GM12872 (cell line): ENCODE results near the gene PGS1.

Experiments used
- TF ChIP-seq, protein P1 (sequence below): IDR thresholded peaks from 3 replicates; pipeline ENCODE4 v1.5.1; 2011; ENCODE audit warnings: low read depth, mild to moderate bottlenecking, low read length, moderate library complexity; ENCODE audit not compliant: insufficient read depth

PGS1 gene

GRCh38 chr17:78378225-78379130 lies at the start of gene PGS1:
Gene PGS1 (plus strand): TSS chr17:78378649. CDS start chr17:78378666, 17 bp downstream.
- TF ChIP-seq, protein P1, sequence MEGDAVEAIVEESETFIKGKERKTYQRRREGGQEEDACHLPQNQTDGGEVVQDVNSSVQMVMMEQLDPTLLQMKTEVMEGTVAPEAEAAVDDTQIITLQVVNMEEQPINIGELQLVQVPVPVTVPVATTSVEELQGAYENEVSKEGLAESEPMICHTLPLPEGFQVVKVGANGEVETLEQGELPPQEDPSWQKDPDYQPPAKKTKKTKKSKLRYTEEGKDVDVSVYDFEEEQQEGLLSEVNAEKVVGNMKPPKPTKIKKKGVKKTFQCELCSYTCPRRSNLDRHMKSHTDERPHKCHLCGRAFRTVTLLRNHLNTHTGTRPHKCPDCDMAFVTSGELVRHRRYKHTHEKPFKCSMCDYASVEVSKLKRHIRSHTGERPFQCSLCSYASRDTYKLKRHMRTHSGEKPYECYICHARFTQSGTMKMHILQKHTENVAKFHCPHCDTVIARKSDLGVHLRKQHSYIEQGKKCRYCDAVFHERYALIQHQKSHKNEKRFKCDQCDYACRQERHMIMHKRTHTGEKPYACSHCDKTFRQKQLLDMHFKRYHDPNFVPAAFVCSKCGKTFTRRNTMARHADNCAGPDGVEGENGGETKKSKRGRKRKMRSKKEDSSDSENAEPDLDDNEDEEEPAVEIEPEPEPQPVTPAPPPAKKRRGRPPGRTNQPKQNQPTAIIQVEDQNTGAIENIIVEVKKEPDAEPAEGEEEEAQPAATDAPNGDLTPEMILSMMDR, result no peak

- TF ChIP-seq, protein P1, result no peak
Observed at GRCh38 chr17:78329263-78330059, 49.0 kb upstream of the PGS1 start.

- TF ChIP-seq, protein P1, result no peak
Observed at GRCh38 chr17:78330570-78331224, 47.8 kb upstream of the PGS1 start.

DNA sequence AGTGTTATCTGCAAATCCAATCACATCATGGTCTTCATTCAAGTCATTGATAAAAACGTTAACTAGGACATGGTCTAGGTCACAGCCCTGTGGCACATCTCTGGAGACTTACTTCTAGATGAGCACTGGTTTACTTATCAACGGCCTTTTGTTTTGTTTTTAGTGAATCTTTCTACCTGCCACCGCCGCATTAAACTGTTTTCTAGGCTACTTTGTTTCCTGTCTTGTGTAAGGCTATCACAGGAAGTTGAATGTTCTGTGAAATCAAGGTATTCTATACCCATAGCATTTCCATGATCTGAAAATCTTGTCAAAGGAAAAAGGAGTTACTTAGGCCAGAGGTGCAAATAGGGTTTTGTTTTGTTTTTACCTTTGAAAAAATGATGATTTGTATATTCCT lies 45.5 kb upstream of the PGS1 start:
- TF ChIP-seq, protein P1, result no peak

DNA sequence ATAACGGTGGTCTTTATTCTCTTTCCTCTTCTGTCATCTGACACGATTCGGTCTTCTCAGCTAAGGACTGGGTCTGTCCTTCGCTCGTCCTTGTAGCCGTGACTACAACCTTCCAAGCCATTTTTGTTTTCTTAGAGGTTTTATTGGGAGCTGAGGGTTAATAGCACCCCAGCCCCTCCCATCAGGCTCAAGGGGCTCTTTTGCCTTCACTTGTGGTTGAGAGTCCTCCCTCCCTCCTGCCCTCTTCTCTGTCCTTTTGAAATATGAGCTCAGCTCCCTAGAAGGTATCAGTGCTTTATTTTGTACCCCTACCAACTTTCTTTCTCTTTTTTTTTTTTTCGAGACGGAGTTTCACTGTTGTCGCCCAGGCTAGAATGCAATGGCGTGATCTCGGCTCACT lies 43.2 kb upstream of the PGS1 start:
- TF ChIP-seq, protein P1, result no peak

GRCh38 chr17:78337244-78338109 lies 41.0 kb upstream of the PGS1 start:
- TF ChIP-seq, protein P1, result no peak
